ENCODE results near the gene ZNF516. TPM values are rescaled to one million over a fixed set of nuclear protein-coding genes. Genes with fewer than 3 reads are reported as not detected.

ZNF516 gene
- total RNA-seq, 1 donor from 2014 or later = 14.8 TPM

- no peak for DNase-seq (ENCODE audit: low read depth)
- no peak overlapping the region for H3K4me3 ChIP-seq (ENCODE audit: low read depth, low read length)
- TF ChIP-seq, protein P1, sequence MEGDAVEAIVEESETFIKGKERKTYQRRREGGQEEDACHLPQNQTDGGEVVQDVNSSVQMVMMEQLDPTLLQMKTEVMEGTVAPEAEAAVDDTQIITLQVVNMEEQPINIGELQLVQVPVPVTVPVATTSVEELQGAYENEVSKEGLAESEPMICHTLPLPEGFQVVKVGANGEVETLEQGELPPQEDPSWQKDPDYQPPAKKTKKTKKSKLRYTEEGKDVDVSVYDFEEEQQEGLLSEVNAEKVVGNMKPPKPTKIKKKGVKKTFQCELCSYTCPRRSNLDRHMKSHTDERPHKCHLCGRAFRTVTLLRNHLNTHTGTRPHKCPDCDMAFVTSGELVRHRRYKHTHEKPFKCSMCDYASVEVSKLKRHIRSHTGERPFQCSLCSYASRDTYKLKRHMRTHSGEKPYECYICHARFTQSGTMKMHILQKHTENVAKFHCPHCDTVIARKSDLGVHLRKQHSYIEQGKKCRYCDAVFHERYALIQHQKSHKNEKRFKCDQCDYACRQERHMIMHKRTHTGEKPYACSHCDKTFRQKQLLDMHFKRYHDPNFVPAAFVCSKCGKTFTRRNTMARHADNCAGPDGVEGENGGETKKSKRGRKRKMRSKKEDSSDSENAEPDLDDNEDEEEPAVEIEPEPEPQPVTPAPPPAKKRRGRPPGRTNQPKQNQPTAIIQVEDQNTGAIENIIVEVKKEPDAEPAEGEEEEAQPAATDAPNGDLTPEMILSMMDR (conservative IDR thresholded peaks at IDR 0.05; ENCODE audit: low read depth, low read length) = no peak
Observed at GRCh38 chr18:76432970-76433767, 61.9 kb downstream of the ZNF516 start.

DNA sequence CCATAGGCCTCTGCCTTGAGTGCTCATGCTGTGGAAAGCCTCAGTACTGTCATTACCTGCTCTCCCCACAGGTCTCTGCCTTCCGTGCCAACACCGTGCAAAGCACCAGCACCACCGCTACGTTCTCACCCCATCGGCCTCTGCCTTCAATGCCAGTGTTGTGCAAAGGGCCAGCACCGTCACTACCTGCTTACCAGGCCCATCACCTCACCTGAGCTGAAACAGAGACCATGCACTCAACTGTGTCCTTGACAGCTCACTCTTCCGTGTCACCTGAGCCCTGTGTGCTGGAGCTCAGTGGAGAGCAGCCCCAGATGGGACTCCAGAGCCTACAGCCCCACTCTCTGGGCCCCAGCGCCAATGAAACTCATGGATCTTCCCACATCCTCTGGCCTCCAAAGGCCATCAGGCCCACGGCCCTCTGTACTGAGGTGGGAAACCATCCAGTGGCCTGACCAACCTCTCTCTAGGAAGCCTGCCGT is 62.7 kb downstream of the ZNF516 start:
- TF ChIP-seq, protein P1 (conservative IDR thresholded peaks at IDR 0.05; ENCODE audit: low read depth, low read length) = no peak
- H3K4me3 ChIP-seq (ENCODE audit: low read depth, low read length) = no peak overlapping the region
- DNase-seq (ENCODE audit: low read depth) = no peak

DNA sequence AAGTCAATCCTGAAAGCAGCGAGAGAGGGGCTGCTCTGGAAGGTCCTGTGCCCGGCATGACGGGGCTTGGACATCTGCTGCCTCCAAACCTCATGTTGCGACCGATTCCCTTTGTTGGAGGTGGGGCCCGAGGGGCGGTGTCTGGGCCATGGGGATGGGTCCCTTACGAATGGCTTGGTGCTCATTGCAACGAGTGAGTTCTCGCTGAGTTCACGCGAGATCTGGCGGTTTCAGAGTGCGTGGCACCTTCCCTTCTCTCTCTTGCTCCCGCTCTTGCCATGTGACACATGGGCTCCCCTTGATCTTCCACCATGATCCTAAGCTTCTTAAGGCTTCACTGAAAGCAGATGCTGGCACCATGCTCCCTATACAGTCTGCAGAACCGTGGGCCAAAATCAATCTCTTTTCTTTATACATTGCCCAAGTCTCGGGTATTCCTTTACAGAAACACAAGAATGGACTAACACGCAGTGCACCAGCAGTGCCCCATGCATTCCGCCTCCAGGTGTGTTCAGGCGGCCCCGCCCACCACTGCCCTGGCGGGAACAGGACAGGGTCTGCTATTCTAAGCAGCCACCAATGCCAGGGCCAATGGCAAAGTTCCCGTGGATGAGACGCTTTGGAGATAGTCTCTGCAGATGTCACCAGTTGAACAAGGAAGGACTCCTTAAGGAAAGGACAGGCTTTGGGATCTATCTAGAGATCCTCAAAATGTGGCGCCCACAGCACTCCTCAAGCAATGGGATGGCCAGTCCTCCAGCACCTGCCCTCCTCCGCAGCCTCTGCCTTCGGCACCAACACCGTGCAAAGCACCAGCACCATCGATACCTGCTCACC is 63.4 kb downstream of the ZNF516 start:
- no peak for DNase-seq (ENCODE audit: low read depth)
- H3K4me3 ChIP-seq (ENCODE audit: low read depth, low read length) = no peak overlapping the region
- TF ChIP-seq, protein P1 (conservative IDR thresholded peaks at IDR 0.05; ENCODE audit: low read depth, low read length) = no peak

DNA sequence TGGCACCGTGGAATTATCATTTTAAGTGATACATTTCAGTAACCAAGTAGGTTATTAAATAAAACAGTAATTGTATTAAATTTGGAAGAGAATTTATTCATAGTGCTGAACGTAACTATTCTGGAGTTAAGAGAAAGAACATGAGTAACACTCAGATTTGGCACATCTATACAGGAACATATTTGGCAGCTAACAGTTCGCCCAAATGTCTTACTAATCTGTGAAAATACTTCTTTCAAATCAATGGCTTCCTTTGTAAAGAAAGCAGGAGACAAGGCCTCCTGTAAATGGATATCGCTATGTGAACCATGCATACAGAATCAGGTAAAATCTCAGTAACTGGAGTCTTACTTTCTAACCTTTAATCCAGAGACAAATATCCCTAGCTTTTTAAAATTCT is 64.4 kb downstream of the ZNF516 start:
- no peak overlapping the region for H3K4me3 ChIP-seq (ENCODE audit: low read depth, low read length)
- DNase-seq (ENCODE audit: low read depth) = no peak
- TF ChIP-seq, protein P1 (conservative IDR thresholded peaks at IDR 0.05; ENCODE audit: low read depth, low read length) = no peak

GRCh38 chr18:76429262-76430126 is 65.5 kb downstream of the ZNF516 start:
- no peak for DNase-seq (ENCODE audit: low read depth)
- H3K4me3 ChIP-seq (ENCODE audit: low read depth, low read length) = no peak overlapping the region
- TF ChIP-seq, protein P1 (conservative IDR thresholded peaks at IDR 0.05; ENCODE audit: low read depth, low read length) = peak; percentile 2
